Loucy (cell line): ENCODE data around the gene SUPT4H1.

Experiments used
- CTCF ChIP-seq: fragments of 200-600 bp; sonication (generic); conservative IDR thresholded peaks from 2 replicates; pipeline ENCODE4 v1.5.1; 2014; ENCODE audit warnings: mild to moderate bottlenecking, antibody characterized with exemption, low read length
- EZH2phosphoT487 ChIP-seq: fragments of 200-600 bp; IDR thresholded peaks from 2 replicates; pipeline ENCODE4 v1.6.1; 2018; ENCODE audit warnings: antibody characterized with exemption, mild to moderate bottlenecking, moderate library complexity, borderline replicate concordance

- TF ChIP-seq CTCF (no peak), EZH2phosphoT487 (no peak)
These were observed 14.8 kb downstream of the SUPT4H1 start for GRCh38 chr17:58337210-58337599.
